ENCODE data around the gene VNN1. TPM values are rescaled to one million over a fixed set of nuclear protein-coding genes. Genes with fewer than 3 reads are reported as not detected.

Gene VNN1
- total RNA-seq, 6 donors from 2014 or later, result 0.67 to 9.4 (median 4.7) TPM

- Histone ChIP-seq H3K9me3 (no peaks in the 10 kb centered on the region), H3K36me3 (no peaks in the 10 kb centered on the region), H3K27ac (no peak overlapping the region), H3K27me3 (no peaks in the 10 kb centered on the region), H3K4me3 (no peak overlapping the region), H3K4me1 (no peaks in the 10 kb centered on the region)
- no peak for DNase-seq
- no peak for ATAC-seq (ENCODE audit: low FRiP score in 2 of 2)
- TF ChIP-seq POLR2AphosphoS5 (IDR thresholded peaks at IDR 0.05) (no peak), EP300 (IDR thresholded peaks at IDR 0.05) (no peak), POLR2A (IDR thresholded peaks at IDR 0.05) (no peak)
- TF ChIP-seq, protein P1, sequence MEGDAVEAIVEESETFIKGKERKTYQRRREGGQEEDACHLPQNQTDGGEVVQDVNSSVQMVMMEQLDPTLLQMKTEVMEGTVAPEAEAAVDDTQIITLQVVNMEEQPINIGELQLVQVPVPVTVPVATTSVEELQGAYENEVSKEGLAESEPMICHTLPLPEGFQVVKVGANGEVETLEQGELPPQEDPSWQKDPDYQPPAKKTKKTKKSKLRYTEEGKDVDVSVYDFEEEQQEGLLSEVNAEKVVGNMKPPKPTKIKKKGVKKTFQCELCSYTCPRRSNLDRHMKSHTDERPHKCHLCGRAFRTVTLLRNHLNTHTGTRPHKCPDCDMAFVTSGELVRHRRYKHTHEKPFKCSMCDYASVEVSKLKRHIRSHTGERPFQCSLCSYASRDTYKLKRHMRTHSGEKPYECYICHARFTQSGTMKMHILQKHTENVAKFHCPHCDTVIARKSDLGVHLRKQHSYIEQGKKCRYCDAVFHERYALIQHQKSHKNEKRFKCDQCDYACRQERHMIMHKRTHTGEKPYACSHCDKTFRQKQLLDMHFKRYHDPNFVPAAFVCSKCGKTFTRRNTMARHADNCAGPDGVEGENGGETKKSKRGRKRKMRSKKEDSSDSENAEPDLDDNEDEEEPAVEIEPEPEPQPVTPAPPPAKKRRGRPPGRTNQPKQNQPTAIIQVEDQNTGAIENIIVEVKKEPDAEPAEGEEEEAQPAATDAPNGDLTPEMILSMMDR (IDR thresholded peaks at IDR 0.05), result no peak
- 94 to 95% methylated on average over 10 of the region's 10 CpGs for WGBS, 2 donors
Observed at GRCh38 chr6:132719736-132720448, 6.0 kb upstream of the VNN1 start.

DNA sequence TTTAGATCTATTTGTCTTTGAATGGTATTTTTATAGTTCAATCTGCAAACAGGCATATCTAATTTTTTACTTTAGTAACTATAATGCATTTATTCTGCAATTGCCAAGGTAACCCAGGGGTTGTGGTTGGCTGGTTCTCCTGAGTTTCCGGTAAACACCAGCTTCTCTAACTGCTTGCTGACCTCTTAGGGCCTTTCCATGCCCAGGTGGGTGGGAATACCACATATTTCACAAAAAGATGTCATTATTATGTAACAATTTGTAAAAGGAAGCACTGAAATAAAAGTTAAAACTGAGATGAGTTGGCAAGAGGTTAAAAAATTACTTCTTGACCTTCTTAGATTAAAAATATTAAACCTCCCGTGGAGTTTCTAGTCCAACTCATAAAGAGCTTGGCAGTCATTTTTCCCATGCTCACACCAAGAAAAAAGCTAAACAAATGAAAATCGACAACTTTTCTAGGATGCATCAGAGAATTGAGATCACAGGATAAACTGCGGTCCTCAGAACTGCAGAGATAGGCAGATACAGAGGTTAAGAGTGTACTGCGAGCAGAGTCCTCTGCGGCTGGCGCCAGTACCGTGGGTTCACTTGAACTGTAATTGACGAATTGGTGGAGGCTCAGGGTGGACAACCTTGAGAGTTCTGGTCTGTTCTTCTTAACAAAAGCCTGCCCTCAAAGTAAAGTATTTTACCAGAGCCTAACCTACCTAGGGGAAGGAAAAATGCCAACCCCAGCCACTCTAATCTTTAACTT, 2.2 kb upstream of the VNN1 start:
- no peak for DNase-seq
- ATAC-seq (ENCODE audit: low FRiP score in 2 of 2), result no peak
- H3K27ac ChIP-seq, result no peak overlapping the region
- H3K27me3 ChIP-seq, result no peaks in the 10 kb centered on the region
- no peaks in the 10 kb centered on the region for H3K9me3 ChIP-seq
- no peaks in the 10 kb centered on the region for H3K4me1 ChIP-seq
- TF ChIP-seq POLR2AphosphoS5 (IDR thresholded peaks at IDR 0.05), result no peak
- no peak for TF ChIP-seq EP300 (IDR thresholded peaks at IDR 0.05)
- no peak for TF ChIP-seq POLR2A (IDR thresholded peaks at IDR 0.05)
- TF ChIP-seq, protein P1 (IDR thresholded peaks at IDR 0.05), result no peak
- no peak overlapping the region for H3K4me3 ChIP-seq
- no peaks in the 10 kb centered on the region for H3K36me3 ChIP-seq
- WGBS, 2 donors, result 72 to 89% methylated on average over 9 of the region's 9 CpGs

- Histone ChIP-seq H3K4me1 (no peaks in the 10 kb centered on the region), H3K36me3 (no peaks in the 10 kb centered on the region), H3K9me3 (no peaks in the 10 kb centered on the region), H3K27ac (peak overlapping the region in 1 of 4 donors; percentile 6), H3K4me3 (no peak overlapping the region), H3K27me3 (no peaks in the 10 kb centered on the region)
- DNase-seq (no peak), ATAC-seq (ENCODE audit: low FRiP score in 2 of 2) (no peak)
- TF ChIP-seq, protein P1 (IDR thresholded peaks at IDR 0.05), result no peak
- WGBS, 2 donors, result 69 to 81% methylated on average over 3 to 5 of the region's 5 CpGs
Observed at GRCh38 chr6:132715204-132715603, 1.3 kb upstream of the VNN1 start.

GRCh38 chr6:132714160-132714559, 305 bp upstream of the VNN1 start:
- no peak for DNase-seq
- Histone ChIP-seq H3K9me3 (no peaks in the 10 kb centered on the region), H3K4me1 (no peaks in the 10 kb centered on the region), H3K36me3 (no peaks in the 10 kb centered on the region), H3K4me3 (no peak overlapping the region), H3K27ac (peak overlapping the region; percentile 58 to 79 (median 70)), H3K27me3 (no peaks in the 10 kb centered on the region)
- no peak for TF ChIP-seq POLR2A (IDR thresholded peaks at IDR 0.05)
- 74 to 79% methylated on average over 3 of the region's 3 CpGs for WGBS, 2 donors
- peak in 1 of 2 donors; percentile 35 for ATAC-seq (ENCODE audit: low FRiP score in 2 of 2)

GRCh38 chr6:132712366-132712765, 1.5 kb downstream of the VNN1 start:
- Histone ChIP-seq H3K9me3 (no peaks in the 10 kb centered on the region), H3K27ac (peak overlapping the region in 1 of 4 donors; percentile 17), H3K4me1 (no peaks in the 10 kb centered on the region), H3K36me3 (no peaks in the 10 kb centered on the region), H3K4me3 (no peak overlapping the region), H3K27me3 (no peaks in the 10 kb centered on the region)
- 59 to 76% methylated on average over 4 of the region's 4 CpGs for WGBS, 2 donors
- ATAC-seq (ENCODE audit: low FRiP score in 2 of 2) (no peak), DNase-seq (no peak)
- no peak for TF ChIP-seq POLR2AphosphoS5 (IDR thresholded peaks at IDR 0.05)
- TF ChIP-seq, protein P1 (IDR thresholded peaks at IDR 0.05), result no peak
- TF ChIP-seq POLR2A (IDR thresholded peaks at IDR 0.05), result no peak
- TF ChIP-seq EP300 (IDR thresholded peaks at IDR 0.05), result no peak

All from upper lobe of left lung (tissue), 6 donors.